Measurements from ENCODE around the gene ME1.
A peak's percentile ranks its signal among the peaks of the same experiment; 100 is the strongest.

ME1 gene

DNA sequence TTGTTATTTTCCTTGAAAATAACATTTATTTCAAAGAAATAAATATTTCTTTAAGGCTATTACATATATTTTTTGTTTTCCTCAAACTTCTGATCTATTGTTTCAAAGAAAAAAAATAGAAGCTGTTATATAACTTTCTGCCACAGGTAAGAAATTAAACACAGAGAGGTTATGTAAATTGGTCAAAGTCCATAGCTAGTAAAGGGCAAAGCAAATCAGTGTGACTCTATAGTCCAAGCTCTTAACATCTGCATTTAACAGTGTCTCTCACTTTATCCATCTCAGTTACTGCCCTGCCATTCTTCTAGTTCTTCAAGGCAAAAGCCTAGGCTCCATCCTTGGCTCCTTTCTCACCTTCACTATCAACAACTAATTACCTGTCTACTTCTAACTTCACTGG is 180.6 kb downstream of the ME1 start:
- DNase-seq (ENCODE audit: low read depth, low spot score) = no peak
- TF ChIP-seq, protein P1, sequence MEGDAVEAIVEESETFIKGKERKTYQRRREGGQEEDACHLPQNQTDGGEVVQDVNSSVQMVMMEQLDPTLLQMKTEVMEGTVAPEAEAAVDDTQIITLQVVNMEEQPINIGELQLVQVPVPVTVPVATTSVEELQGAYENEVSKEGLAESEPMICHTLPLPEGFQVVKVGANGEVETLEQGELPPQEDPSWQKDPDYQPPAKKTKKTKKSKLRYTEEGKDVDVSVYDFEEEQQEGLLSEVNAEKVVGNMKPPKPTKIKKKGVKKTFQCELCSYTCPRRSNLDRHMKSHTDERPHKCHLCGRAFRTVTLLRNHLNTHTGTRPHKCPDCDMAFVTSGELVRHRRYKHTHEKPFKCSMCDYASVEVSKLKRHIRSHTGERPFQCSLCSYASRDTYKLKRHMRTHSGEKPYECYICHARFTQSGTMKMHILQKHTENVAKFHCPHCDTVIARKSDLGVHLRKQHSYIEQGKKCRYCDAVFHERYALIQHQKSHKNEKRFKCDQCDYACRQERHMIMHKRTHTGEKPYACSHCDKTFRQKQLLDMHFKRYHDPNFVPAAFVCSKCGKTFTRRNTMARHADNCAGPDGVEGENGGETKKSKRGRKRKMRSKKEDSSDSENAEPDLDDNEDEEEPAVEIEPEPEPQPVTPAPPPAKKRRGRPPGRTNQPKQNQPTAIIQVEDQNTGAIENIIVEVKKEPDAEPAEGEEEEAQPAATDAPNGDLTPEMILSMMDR (IDR thresholded peaks at IDR 0.05; ENCODE audit: insufficient read depth, low read length, missing control alignments) = no peak
- CTCF ChIA-PET = no interaction called here
- no peak overlapping the region for H3K4me3 ChIP-seq (ENCODE audit: low read depth, low read length)
- POLR2A ChIA-PET = no interaction called here

DNA sequence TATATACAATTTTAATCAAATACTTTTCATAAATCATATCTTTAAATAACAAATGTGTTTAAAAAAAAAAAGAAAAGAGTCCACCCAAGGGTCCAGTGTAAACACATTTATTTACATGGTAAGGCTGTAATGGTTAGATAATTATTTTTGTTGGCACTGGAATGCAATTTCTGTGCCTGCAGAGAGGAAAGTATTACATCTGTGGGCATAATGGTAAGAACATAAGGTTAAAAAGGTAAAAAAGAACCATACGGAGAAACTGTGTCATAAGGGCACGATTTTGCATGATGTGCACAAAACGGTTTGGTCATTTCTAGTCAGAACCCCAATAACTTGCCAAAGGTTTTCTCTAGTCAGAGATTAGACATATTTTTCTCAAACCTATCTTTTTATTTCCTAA is 183.4 kb downstream of the ME1 start:
- POLR2A ChIA-PET = no interaction called here

DNA sequence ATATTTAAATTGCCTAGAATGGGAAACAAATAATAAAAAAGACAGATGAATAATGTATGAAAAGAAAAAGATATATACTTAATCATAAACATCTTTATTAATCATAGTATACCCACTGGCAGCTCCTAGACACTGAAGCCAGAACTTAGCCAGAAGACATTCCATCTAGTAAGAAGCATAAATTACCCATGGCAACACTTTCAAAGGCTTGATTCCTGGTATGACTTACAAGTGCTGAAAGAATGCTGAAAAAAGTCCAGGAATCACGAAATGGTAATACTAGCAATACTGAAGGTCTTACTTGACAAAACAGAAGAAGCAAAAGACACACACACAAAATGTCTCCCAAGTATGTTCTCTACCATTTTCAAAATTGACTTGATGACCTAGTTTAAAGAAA is 199.7 kb downstream of the ME1 start:
- TF ChIP-seq, protein P1 (IDR thresholded peaks at IDR 0.05; ENCODE audit: insufficient read depth, low read length, missing control alignments) = no peak
- ChIA-PET POLR2A (no interaction called here), CTCF (interaction anchor here (0.8 to 5.0 kb wide), 6 partner anchors 9 to 283 kb away, joined by 3 to 52 read pairs (median 16); partner anchors contain the start of genes DOP1A, PRSS35 and UBE3D)
- H3K4me3 ChIP-seq (ENCODE audit: low read depth, low read length) = no peak overlapping the region
- peak; percentile 85 for DNase-seq (ENCODE audit: low read depth, low spot score)

More for the DNA sequence above, 183.4 kb downstream of the ME1 start:
- TF ChIP-seq, protein P1 (IDR thresholded peaks at IDR 0.05; ENCODE audit: insufficient read depth, low read length, missing control alignments) = no peak
- CTCF ChIA-PET = no interaction called here
- no peak for DNase-seq (ENCODE audit: low read depth, low spot score)
- no peak overlapping the region for H3K4me3 ChIP-seq (ENCODE audit: low read depth, low read length)

DNA sequence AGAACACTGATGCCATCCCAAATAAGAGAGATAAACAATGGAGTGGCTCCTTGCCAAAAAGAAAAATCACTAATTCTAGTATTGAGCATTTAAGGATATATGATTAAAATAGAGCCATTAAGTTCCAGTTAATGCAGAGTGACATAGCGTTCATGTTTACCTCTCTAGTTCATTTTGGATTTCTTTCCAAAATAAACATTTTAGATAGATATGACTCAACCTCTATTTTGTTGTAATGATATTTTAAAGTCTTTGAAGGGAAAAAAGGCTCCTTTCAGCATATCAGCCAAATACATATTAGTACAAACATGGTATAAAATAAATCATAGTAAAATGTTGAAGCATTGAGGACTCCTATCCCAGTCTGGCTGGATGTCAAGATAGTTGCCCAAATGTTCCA is 204.3 kb downstream of the ME1 start:
- TF ChIP-seq, protein P1 (IDR thresholded peaks at IDR 0.05; ENCODE audit: insufficient read depth, low read length, missing control alignments) = no peak
- no peak for DNase-seq (ENCODE audit: low read depth, low spot score)
- POLR2A ChIA-PET = no interaction called here
- H3K4me3 ChIP-seq (ENCODE audit: low read depth, low read length) = no peak overlapping the region
- CTCF ChIA-PET = interaction anchor here (2.7 to 5.0 kb wide), 3 partner anchors 10 to 287 kb away, joined by 11 to 52 read pairs (median 24); partner anchors contain the start of genes DOP1A, PRSS35 and UBE3D

DNA sequence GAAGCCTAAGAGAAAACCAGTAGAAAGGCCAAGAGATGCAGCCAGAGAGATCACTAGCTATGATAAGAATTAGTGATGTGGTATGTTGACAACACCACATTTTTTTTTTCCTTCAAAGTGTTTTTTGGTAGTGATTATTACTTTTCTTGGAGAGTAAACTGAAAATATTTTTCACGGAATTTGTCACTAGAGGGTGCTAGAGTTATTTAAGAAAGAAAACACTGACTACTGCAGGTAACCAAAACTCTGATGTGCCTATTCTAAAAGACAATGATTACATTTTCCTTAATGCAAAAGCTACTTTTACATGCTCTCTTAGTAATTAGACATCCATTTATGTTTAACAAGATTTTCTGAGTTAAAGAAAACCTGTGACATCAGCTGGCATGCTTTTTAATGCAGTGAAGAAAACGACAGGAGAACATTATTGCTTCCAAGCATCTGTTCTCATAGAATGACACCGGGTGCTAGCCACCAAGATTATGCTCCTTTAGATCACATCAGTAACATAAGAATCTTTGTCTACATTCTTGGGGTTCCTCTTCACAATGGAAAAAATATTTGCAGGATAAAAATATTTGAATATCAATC is 208.9 kb downstream of the ME1 start:
- POLR2A ChIA-PET = no interaction called here
- DNase-seq (ENCODE audit: low read depth, low spot score) = no peak
- no peak overlapping the region for H3K4me3 ChIP-seq (ENCODE audit: low read depth, low read length)
- TF ChIP-seq, protein P1 (IDR thresholded peaks at IDR 0.05; ENCODE audit: insufficient read depth, low read length, missing control alignments) = peak; percentile 4
- CTCF ChIA-PET = interaction anchor here (0.6 to 14.2 kb wide), 38 partner anchors 8 to 357 kb away, joined by 3 to 493 read pairs (median 4); partner anchors contain the start of genes DOP1A, PRSS35 and UBE3D

DNA sequence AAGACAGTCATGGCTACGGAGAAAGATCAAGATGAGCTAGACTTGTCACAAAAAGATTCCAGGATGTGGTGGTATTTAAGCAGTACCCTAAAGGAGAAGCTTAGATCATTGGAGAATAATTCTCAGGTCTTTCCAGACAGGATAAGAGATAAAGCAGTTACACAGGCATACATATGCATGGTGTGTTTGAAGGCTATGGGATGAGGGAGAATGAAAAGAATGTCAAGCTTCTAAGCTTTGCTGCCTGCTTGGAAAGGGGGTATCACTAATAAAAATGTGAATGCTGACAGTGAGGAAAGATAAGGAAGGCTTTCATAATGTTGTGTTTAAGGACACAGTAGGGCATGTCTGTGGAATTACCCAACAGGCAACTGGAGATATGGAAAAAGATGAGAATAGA is 209.6 kb downstream of the ME1 start:
- ChIA-PET POLR2A (no interaction called here), CTCF (interaction anchor here (1.2 to 14.2 kb wide), 20 partner anchors 9 to 358 kb away, joined by 3 to 493 read pairs (median 6); partner anchors contain the start of genes DOP1A, PRSS35 and UBE3D)
- TF ChIP-seq, protein P1 (IDR thresholded peaks at IDR 0.05; ENCODE audit: insufficient read depth, low read length, missing control alignments) = no peak
- no peak overlapping the region for H3K4me3 ChIP-seq (ENCODE audit: low read depth, low read length)
- no peak for DNase-seq (ENCODE audit: low read depth, low spot score)

All from AG04449 (cell line).